ENCODE data around the gene HEMK1.

HEMK1 gene

DNA sequence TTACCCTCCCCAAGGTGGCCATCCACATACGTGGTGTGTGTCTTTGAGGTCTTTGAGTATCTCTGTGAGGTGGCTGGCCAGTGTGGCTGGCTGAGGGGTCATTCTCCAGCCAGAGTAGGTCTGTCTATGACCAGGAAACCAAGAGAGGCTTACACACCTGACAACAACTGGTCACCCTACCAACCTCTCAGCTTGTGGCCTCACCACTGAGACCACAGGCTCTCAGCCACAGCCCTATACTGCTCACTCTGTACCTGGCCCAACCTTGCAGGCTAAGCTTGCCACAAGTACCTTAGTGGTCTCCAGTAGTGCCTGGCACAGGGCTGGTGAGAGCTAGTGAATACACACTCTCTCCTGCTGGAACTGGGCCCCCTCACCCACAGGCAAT is 5.1 kb downstream of the HEMK1 start:
- H3K9me3 ChIP-seq (ENCODE audit: control insufficient read depth, low read length) = no peaks in the 10 kb centered on the region
- peaks cover 2% of the 10 kb centered on the region for H3K4me1 ChIP-seq
- H3K27ac ChIP-seq = no peak overlapping the region
- TF ChIP-seq, protein P1, sequence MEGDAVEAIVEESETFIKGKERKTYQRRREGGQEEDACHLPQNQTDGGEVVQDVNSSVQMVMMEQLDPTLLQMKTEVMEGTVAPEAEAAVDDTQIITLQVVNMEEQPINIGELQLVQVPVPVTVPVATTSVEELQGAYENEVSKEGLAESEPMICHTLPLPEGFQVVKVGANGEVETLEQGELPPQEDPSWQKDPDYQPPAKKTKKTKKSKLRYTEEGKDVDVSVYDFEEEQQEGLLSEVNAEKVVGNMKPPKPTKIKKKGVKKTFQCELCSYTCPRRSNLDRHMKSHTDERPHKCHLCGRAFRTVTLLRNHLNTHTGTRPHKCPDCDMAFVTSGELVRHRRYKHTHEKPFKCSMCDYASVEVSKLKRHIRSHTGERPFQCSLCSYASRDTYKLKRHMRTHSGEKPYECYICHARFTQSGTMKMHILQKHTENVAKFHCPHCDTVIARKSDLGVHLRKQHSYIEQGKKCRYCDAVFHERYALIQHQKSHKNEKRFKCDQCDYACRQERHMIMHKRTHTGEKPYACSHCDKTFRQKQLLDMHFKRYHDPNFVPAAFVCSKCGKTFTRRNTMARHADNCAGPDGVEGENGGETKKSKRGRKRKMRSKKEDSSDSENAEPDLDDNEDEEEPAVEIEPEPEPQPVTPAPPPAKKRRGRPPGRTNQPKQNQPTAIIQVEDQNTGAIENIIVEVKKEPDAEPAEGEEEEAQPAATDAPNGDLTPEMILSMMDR (IDR thresholded peaks at IDR 0.05) = no peak
- no peak overlapping the region for H3K4me2 ChIP-seq (ENCODE audit: low read length)
- H3K36me3 ChIP-seq (ENCODE audit: control insufficient read depth, insufficient read depth, low read length) = no peaks in the 10 kb centered on the region
- H3K9ac ChIP-seq = no peak overlapping the region
- no peaks in the 10 kb centered on the region for H3K79me2 ChIP-seq
- H3K27me3 ChIP-seq (ENCODE audit: control insufficient read depth, insufficient read depth, low read length) = no peaks in the 10 kb centered on the region
- no peak overlapping the region for H2AFZ ChIP-seq
- H3K4me3 ChIP-seq (ENCODE audit: low read depth, low read length) = no peak overlapping the region

DNA sequence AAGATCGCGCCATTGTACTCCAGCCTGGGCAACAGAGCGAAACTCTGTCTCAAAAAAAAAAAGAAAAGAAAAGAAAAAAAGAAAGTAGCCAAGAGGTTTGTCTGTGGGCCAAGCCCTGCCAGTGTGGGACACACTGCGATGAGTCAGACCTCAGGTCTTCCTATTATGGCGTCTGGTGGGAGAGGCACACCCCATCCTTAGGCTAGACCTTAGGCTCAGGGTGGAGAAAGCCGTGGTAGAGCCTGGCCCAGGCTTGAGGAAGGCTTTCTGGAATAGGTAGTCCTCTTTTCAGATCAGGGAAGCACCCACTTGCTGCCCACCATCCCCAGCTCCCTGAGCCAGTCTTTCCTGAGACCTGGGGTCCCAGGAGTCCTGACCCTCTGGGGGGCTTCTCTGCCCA is 6.0 kb downstream of the HEMK1 start:
- no peaks in the 10 kb centered on the region for H3K79me2 ChIP-seq
- TF ChIP-seq, protein P1 (IDR thresholded peaks at IDR 0.05) = no peak
- H3K9me3 ChIP-seq (ENCODE audit: control insufficient read depth, low read length) = no peaks in the 10 kb centered on the region
- no peaks in the 10 kb centered on the region for H3K36me3 ChIP-seq (ENCODE audit: control insufficient read depth, insufficient read depth, low read length)
- no peak overlapping the region for H3K4me3 ChIP-seq (ENCODE audit: low read depth, low read length)
- no peak overlapping the region for H2AFZ ChIP-seq
- no peaks in the 10 kb centered on the region for H3K27me3 ChIP-seq (ENCODE audit: control insufficient read depth, insufficient read depth, low read length)
- H3K9ac ChIP-seq = no peak overlapping the region
- peaks cover 2% of the 10 kb centered on the region for H3K4me1 ChIP-seq
- H3K4me2 ChIP-seq (ENCODE audit: low read length) = no peak overlapping the region
- no peak overlapping the region for H3K27ac ChIP-seq

DNA sequence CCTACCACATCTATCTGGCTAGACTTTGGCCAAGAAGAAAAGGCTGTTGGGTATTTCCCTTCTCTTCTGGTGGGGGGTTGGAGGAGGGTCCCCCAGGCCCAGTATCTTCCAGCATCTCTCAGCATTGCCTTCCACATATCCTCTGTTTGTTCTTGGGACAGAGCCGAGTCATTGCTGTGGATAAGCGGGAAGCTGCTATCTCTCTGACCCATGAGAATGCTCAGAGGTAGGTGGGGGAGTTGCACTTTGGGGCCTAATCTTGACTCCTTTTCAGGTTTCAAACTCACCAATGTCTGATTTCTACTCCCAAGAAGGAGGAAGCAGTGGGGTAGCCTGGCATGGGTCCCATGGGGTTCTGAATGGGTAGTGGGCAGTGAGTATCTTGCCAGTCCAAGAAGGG is 8.0 kb downstream of the HEMK1 start:
- Histone ChIP-seq H3K36me3 (ENCODE audit: control insufficient read depth, insufficient read depth, low read length) (no peaks in the 10 kb centered on the region), H3K27me3 (ENCODE audit: control insufficient read depth, insufficient read depth, low read length) (no peaks in the 10 kb centered on the region), H3K9me3 (ENCODE audit: control insufficient read depth, low read length) (no peaks in the 10 kb centered on the region), H2AFZ (no peak overlapping the region), H3K4me3 (ENCODE audit: low read depth, low read length) (no peak overlapping the region), H3K27ac (no peak overlapping the region), H3K4me2 (ENCODE audit: low read length) (no peak overlapping the region), H3K79me2 (no peaks in the 10 kb centered on the region), H3K9ac (no peak overlapping the region), H3K4me1 (peaks cover 2% of the 10 kb centered on the region)
- TF ChIP-seq, protein P1 (IDR thresholded peaks at IDR 0.05) = no peak

DNA sequence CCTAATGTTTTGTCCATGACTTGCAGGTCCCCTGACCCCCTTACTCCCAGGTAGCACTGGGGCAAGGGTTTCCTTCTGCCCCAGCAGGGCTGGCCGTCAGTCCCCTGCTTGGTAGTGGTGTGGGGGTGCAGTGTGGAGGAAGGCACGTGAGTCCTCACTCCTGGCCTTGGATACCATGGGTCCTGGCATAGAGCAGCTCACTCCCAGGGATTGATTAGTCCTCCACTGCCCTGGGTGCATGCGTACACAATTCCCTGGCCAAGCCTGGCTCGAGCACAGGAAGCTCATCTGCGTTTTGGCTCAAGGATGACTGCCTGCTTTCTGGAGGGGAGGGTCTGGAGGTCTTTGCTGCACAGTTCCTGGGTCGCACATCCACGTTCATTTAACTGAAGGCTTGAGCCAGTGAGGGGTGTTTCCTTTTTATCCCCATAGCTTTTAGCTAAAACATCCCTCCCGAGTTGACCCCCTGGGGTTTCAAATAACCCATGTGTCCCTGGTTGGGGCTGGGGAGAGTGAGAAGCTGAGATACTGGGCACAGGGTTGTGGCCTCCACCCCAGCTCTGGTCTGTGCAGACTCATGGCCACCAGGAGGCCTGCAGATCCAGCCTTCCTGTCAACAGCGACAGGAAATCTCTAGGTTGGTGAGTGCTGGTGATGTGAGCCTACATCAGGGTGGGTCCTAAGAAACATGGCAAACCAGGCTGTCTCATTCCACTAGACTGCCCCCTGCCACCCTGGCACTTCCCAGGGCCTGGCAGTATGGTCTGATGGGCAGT is 11.5 kb downstream of the HEMK1 start:
- peaks cover 2% of the 10 kb centered on the region for H3K4me1 ChIP-seq
- no peak overlapping the region for H3K4me2 ChIP-seq (ENCODE audit: low read length)
- H2AFZ ChIP-seq = no peak overlapping the region
- no peak overlapping the region for H3K27ac ChIP-seq
- H3K9me3 ChIP-seq (ENCODE audit: control insufficient read depth, low read length) = no peaks in the 10 kb centered on the region
- no peak overlapping the region for H3K9ac ChIP-seq
- TF ChIP-seq, protein P1 (IDR thresholded peaks at IDR 0.05) = no peak
- no peaks in the 10 kb centered on the region for H3K27me3 ChIP-seq (ENCODE audit: control insufficient read depth, insufficient read depth, low read length)
- H3K4me3 ChIP-seq (ENCODE audit: low read depth, low read length) = no peak overlapping the region
- no peaks in the 10 kb centered on the region for H3K36me3 ChIP-seq (ENCODE audit: control insufficient read depth, insufficient read depth, low read length)
- H3K79me2 ChIP-seq = no peaks in the 10 kb centered on the region

DNA sequence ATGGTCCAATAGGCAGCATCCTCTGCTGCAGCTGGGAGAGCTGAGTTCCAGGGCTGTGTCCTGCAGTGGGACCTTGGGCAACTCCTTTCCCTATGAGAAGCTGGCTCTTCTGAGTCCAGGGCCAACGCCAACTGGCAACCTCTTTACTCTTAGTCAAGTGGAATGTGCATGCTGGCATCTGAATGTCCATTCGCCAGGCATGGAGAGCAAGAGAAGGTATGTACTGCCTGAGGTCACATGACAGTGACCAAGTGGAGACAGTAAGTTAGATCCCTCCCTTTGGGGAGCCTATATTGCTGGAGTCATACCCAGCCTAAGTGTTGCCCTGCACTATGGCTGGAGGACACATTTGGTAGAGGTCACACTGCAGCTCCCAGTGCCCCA is 12.1 kb downstream of the HEMK1 start:
- H3K4me1 ChIP-seq = peaks cover under 1% of the 10 kb centered on the region
- H3K79me2 ChIP-seq = no peaks in the 10 kb centered on the region
- no peaks in the 10 kb centered on the region for H3K9me3 ChIP-seq (ENCODE audit: control insufficient read depth, low read length)
- no peak overlapping the region for H3K27ac ChIP-seq
- H3K4me2 ChIP-seq (ENCODE audit: low read length) = no peak overlapping the region
- no peak overlapping the region for H3K9ac ChIP-seq
- H2AFZ ChIP-seq = no peak overlapping the region
- TF ChIP-seq, protein P1 (IDR thresholded peaks at IDR 0.05) = no peak
- H3K27me3 ChIP-seq (ENCODE audit: control insufficient read depth, insufficient read depth, low read length) = no peaks in the 10 kb centered on the region
- no peak overlapping the region for H3K4me3 ChIP-seq (ENCODE audit: low read depth, low read length)
- no peaks in the 10 kb centered on the region for H3K36me3 ChIP-seq (ENCODE audit: control insufficient read depth, insufficient read depth, low read length)
